Stimulated activated CD4-positive, alpha-beta T cell treated with anti-CD3 and anti-CD28 coated beads, Interleukin-1b, Interleukin-23, amount 100 ng/mL, for 1 hour (primary cell): ENCODE results near the gene MCFD2.

Experiments used
- DNase-seq, 2 donors: peaks; one replicate each; pipeline ENCODE4 v3.0.0-alpha.2; 2020; ENCODE audit warnings: low read depth in 2 of 2

The MCFD2 gene

DNA sequence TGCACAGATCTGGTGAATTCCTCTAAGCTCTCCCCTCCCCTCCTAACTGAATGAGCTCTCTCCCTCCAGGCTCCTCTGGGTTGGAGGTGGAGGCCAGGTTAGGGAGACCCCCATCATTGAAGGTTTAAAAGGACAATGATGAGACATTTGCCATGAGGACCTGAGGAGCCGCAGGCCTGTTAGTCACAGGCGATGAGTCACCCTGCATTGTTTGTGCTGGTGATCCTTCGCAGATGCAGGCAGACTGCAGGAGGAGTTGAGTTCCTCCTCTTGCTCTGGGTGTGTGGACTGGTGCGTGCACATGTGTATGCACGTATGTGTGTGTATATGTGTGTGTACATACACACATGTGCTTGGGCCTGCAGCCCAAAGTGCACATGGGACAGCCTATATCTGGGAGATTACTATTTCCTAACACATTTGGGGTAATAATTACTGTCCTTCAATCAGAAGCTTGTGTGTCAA, 42.0 kb downstream of the MCFD2 start:
- no peak for DNase-seq

DNA sequence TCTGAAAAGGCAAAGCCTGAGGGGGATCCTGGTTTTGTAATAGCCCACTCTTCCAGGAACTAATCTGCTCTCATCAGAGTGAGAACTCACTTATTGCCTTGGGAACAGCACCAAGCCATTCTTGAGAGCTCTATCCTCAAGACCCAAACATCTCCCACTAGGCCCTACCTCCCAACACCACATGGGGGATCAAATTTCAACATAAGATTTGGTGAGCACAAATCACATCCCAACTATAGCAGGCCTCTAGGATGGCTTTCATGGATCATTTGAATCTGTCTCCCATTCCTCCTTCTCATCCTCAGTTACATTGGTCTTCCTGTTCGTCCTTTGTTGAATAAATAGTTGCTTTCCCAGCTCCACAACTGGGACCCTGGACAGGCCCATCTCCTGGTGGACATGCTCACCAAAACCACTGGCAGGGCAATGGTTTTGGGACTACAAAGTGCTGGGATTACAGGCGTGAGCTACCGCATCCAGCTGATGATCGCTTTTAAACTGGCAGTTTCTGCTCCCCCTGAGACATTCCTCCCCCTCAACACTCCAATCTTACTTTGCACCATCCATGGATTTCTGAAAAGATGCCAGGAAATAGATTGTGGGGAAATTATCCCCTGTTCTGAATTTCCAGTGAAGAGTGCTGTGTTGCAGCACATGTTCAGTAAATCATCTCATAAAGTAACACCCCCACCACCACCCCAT, 42.6 kb downstream of the MCFD2 start:
- no peak for DNase-seq

DNA sequence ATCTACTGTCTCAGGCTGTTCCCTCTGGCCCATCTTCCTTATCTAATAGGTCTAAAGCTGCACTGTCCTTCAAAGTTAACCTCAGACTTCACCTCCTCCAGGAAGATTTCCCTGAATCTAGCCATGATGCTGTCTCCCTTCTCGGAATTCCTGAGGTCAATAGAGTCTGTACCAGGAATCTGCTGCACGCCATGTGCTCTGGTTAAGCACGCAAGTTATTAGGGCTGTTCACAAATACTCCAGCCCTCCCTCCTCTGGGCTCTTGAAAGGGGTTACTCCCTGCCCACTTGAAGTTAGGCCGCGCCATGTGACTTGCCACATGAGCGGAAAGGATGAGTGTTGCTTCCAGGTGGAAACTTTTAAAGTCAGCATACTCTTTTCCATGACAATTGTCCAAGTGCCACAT, 43.6 kb downstream of the MCFD2 start:
- no peak for DNase-seq

DNA sequence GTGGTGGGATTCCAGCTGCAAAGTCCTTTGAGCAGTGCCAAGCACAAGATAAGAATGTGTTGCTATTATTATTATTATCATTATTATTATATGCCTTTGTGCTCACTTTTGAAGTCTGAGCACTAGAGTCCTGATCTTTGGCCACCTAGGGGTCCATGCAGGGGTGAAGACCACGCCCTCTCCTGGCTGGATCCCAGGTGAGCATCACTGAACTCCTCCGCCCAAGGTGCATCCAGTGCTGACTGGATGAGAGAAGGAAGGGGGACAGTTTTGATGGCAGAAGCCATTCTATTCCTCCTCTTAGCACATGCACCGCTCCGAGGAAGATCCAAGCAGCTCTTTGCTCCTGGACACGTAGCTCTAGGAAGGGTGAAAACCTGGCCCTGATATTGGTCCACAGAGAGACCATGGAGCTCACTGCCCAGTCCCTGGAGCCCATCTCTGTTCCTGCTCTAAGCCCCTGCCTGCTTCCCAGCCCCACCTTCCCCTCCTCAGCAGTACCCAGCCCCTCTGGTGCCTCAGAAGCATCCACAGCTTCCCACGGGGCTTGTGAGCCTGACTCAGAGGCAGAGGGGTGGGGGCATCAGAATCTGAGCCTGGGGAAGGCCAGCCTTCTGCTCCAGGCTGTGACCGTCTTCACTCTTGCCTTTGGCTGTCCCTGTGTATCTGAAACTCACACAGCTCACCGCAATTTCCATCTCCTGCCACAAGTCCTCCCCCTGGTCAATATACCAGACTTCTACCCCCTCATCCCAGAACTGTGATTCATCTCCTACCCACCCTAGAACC, 45.4 kb downstream of the MCFD2 start:
- no peak for DNase-seq

DNA sequence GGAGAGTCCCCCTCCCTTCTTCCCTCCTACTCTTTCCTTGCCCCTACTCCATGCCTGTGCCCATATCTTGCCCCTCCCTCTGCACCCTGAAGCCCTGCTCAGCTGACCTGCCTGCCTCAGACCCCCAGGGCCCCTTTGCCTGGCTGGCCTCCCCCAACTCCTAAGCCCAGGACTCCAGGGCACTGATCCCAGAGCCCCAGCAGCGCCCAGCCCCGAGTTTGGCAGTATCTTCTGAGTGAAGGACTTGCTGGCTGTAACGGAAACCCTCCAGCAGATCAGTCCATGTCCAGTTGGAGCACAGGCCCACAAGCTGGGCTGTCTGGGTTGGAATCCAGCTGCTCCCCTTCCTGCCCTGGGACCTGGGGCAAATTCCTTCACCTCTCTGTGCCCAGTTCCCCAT, 46.0 kb downstream of the MCFD2 start:
- no peak for DNase-seq

DNA sequence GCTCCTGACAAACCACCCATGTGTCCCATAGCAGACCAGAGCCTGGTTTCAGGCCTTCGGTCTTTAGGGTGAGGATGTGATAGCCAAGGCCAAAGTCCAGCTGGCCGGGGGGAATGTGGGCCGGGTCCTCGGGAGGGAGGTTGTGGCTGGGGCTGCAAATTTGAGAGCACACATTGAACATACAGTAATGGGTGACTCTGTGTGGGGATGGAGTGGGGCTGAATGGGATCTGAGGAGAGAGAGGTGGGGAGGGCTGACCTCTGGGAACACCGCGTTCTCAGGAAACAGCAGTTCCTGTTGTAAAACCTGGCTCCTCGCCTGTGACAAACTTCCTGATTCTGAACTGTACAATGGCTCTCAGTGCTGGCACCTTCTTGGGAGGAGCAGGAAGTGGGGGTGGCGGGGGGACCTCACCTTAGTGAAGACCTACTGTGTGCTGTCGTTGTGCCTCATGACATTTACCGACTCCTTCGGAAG, 48.8 kb downstream of the MCFD2 start:
- no peak for DNase-seq

DNA sequence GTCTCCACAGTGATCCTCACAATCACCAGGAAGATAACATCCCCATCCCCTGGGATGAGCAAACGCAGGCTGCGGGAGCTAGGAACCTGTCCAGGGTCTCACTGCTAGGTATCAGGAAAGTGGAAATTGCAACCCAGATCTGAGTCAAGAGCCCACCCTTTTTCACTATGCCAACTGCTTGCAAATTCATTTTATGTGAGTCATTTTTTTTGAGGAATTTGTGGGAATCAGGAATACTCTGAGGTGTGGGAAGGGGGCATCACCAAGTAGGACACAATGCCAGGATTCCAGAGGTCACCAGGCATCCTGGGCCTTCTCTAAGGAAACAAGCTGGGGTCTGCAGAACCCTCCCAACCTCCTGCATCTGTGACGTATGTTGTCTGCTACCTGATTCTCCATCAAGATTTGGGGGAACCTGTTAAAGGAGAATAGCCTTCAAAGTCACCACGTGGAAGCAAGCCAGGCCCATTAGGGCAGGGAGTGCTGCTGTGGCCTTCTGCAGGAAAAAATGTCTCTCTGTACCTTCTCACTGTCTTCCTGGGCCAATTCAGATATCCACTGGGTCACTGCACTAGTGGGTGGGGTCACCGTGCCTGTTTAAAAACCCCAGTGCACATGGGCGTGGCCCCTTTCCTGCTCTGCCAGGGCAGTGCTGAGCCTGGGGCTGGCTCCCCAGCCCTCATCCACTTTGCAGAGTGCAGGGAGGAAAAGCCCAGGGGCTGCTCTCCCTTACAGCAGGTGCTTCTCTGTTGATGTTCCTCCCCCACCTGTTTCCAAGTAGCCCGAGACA, 50.2 kb downstream of the MCFD2 start:
- DNase-seq = no peak

DNA sequence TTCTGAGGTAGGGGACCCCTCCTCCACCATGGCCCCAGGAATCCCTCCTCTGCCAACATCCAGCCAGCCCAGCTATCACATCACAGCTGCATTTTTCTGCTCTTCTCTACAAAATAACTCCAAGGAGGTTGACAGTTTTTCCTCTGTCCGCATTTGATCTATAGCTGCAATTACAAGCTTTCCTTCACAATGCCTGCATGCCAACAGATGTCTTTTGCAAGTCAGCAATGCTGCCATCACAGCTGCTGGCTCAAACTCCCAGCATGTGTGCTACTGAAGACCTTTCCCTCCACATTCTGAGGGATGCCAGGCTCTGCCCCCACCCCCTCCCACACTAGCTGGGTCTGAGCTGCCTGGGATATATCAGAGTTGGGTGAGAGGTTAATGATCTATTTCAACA, 51.7 kb downstream of the MCFD2 start:
- DNase-seq = no peak

DNA sequence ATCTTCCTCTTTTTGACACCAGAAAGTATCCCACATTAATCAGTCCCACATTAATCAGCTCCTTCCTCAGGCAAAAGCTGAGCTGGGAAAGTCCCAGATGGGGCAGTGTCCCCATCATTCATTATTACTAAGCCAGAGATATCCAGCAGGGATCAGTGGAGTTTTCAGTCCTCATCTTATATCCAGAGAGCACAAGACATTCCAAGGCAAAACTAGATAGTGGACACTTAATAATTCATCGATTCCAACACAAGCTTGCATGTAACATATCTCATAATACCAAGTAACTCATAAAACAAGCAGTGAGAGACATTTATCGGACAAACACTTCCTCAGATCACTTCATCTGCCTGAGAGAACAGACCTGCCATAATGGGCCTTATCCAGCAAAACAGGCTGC, 53.1 kb downstream of the MCFD2 start:
- DNase-seq = no peak

DNA sequence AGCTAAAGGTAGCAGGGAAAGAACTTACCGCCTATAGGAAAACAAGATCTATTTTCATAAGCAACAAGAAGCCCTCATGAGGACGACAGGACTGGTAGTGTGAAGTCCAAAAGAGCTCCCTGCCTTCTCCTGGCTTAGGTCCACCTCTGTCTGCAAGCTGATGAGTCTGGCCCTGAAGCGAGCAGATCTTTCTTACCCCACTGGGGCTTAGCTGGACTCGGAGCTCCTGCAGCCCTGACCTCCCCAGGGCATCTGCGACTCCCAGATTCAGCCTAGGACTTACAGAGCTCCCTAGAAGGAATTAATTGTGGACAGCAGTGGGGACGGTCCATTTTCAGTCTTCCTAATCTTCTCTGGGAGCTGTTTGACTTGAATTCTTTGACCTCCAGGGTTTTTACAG, 53.7 kb downstream of the MCFD2 start:
- no peak for DNase-seq

DNA sequence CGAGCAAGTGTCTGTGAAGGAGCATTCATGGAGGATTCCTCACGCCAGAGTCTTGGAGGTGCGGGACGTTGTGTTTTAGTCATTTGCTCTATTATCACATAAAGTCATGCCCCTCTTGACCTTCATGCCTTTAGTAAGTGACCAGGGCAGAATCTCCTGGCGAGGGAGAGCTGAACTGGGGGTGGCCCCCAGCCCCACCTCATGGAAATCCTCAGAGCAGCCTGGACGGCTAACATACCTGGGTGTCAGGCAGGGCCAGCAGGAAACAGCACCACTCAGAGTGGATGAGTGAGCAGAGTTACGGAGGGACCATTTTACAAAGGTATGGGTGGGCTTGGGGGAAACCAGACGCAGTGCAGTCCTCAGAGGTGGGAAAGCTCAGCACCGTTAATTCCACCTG, 56.1 kb downstream of the MCFD2 start:
- no peak for DNase-seq

DNA sequence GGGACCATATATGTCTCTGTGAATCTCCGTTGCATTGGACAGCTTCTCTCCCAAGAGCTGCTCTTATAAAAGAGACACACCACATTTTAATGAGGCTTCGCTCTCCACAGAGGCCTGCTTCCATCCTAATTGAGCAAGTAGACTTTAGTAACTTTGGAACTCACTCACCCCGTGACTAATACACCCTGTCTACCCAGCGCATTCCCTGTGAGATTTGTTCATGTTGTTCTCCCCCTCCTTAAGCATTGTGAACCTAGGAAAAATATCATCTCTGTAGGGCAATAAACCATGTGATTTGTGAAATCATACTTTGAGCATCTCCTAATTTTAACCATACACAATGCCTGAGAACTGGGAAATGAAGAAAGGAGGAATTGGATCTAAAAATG, 56.9 kb downstream of the MCFD2 start:
- no peak for DNase-seq

DNA sequence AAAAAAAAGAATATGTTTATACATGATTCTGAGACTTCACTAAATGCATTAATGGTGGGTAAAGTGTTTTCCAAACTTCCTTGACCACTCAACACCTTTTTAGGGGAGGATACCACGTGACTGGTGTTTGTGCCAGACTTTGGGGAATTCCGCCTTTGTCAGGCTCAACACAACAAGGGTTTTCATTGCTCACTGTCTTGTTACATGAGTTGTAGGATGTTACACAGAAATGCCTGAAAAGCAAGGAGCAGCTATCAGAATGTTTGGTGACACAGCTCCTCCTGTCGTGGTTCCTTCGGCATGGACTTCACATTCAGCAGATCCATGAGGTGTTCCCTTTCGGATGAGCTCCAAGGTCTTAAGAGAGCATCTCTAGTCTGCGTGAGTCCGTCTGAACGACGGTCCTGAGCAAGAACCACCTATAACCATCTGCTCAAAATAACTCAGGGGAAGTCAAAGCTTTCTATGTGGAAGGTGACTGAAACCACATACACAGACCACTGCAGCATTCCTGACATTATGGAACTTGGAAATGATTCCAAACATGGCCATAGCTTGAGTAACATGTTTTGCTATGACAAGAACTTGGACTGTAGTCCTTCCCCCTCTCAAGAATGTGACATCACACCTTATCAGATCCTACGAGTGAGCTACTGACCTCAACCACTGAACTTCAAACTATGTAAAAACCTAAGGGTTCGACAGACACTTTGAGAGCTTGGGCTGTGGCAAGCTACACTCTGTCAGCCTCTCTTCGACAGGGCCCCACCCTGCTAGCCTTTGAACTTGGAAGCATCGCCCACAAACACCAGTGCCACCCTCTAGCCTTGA, 57.5 kb downstream of the MCFD2 start:
- DNase-seq = no peak

DNA sequence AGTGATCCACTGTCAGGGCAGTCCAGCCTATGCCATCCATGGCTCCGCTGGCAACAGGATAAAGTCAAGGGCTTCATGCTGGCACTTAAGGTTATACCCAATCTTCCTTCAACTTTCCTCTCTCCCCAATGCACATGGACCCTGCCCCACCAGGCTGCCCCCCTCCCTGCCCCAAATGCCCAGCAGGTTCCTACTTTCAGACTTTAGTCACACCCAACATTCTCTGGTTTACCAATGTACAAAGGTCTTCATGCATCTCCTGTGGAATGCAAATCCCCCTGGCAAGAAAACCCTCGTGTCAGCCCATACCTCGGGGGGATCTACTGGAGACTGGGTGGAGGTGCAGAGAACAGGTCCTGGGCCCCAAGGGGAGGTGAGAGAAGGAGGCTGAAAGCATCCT, 59.3 kb downstream of the MCFD2 start:
- no peak for DNase-seq

DNA sequence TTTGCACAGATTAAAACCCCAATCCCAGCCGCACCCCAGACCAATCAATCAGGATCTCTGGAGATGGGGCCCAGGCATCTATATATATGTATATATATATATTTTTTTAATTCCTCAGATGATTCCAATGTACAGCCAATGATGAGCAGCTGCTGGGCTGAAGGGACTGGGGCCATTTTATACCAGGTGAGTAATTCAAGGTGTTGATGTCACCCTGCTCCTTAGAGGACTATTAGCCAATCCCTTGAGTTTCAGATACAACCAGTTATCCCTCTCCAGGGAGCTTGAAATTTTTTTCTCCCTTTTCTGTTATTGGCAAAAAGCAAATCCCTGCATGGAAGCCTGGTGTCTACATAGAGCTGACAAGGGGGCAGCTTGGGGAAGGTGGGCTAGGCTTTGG, 59.8 kb downstream of the MCFD2 start:
- DNase-seq = no peak

DNA sequence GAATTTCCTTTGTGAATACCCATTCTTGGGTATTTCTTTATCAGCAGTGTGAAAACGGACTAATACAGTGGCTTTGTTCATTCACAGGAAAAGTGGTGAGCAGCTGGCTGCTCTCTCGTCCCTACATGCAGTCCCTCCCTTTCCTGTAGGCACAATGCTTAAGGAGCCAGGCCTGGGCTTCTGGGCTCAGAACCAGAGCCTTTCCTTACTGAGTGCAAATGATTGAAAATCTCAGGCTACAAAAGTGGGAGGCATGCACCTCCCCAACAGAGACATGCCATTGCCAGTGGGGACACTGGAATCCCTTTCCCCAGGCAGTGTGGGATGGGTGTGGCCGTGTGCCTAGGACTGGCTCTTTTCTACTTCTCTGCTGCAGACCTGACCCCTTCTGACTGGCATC, 61.3 kb downstream of the MCFD2 start:
- no peak for DNase-seq

DNA sequence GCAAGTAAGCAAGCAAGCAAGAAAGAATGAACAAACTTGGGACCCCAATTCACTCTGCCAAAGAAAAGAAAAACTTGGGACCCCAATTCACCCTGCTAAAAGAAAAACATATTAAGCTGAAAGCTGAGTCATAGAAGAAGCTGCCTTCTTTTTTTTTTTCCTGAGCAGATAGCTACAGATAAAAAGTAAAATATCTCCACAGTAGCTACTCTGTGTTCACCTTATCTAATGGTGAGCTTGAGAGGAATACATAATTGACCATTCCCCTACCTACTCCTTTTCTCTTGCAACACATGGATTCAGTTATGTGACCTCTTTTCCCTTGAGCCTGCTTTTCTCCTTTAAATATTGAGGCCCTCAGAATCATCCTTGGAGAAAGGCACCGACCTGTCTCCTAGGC, 63.0 kb downstream of the MCFD2 start:
- DNase-seq = no peak

DNA sequence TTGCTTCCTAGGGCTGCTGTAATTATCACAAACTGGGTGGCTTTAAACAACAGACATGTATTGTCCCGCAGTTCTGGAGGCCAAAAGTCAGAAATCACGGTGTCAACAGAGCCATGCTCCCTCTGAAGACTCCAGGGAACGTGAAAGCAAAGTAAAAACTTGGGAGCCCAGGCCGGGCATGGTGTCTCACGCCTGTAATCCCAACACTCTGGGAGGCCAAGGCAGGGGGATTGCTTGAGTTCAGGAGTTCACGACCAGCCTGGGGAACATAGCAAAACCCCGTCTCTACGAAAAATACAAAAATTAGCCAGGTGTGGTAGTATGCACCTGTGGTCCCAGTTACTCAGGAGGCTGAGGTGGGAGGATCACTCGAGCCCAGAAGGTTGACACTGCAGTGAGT, 63.5 kb downstream of the MCFD2 start:
- DNase-seq = no peak
